SK-N-SH treated with all-trans-retinoic acid at 6 μM for 48 hours (cell line): ENCODE measurements around the gene COL19A1.

Experiments used
- GLIS3 ChIP-seq: fragments of 250-450 bp; sonication (Bioruptor Pico); IDR thresholded peaks from 2 replicates; pipeline ENCODE4 v1.5.0; 2020; ENCODE audit warnings: mild to moderate bottlenecking, moderate library complexity
- PATZ1 ChIP-seq: fragments of 250-450 bp; sonication (Bioruptor Pico); IDR thresholded peaks from 2 replicates; pipeline ENCODE4 v1.8.0; 2020; ENCODE audit warnings: mild to moderate bottlenecking, moderate library complexity, borderline replicate concordance
- RARB ChIP-seq: fragments of 250-450 bp; sonication (Bioruptor Pico); IDR thresholded peaks from 2 replicates; pipeline ENCODE4 v1.8.0; 2021; ENCODE audit warnings: mild to moderate bottlenecking, moderate library complexity
- SNAI2 ChIP-seq: fragments of 250-450 bp; sonication (Bioruptor Pico); IDR thresholded peaks from 2 replicates; pipeline ENCODE4 v1.5.0; 2020; ENCODE audit warnings: mild to moderate bottlenecking, moderate library complexity
- TF ChIP-seq, protein P1 (sequence below): fragments of 250-450 bp; sonication (Bioruptor Pico); IDR thresholded peaks from 2 replicates; pipeline ENCODE4 v1.8.0; 2021; ENCODE audit warnings: low read depth, mild to moderate bottlenecking, moderate library complexity, borderline replicate concordance

- TF ChIP-seq SNAI2 (CRISPR knock-in tag) (no peak), PATZ1 (CRISPR knock-in tag) (no peak), RARB (no peak), GLIS3 (CRISPR knock-in tag) (no peak)
- TF ChIP-seq, protein P1, sequence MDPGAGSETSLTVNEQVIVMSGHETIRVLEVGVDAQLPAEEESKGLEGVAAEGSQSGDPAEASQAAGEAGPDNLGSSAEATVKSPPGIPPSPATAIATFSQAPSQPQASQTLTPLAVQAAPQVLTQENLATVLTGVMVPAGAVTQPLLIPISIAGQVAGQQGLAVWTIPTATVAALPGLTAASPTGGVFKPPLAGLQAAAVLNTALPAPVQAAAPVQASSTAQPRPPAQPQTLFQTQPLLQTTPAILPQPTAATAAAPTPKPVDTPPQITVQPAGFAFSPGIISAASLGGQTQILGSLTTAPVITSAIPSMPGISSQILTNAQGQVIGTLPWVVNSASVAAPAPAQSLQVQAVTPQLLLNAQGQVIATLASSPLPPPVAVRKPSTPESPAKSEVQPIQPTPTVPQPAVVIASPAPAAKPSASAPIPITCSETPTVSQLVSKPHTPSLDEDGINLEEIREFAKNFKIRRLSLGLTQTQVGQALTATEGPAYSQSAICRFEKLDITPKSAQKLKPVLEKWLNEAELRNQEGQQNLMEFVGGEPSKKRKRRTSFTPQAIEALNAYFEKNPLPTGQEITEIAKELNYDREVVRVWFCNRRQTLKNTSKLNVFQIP = no peak
Observed at GRCh38 chr6:69913361-69913760, 47.0 kb downstream of the COL19A1 start.
